ENCODE measurements around the gene AJM1.

GRCh38 chr9:136867917-136868316, 25.6 kb downstream of the AJM1 start:
- TF ChIP-seq CTCF (conservative IDR thresholded peaks at IDR 0.05; ENCODE audit: low read length): no peak
- TF ChIP-seq EZH2phosphoT487 (IDR thresholded peaks at IDR 0.05; ENCODE audit: borderline replicate concordance, low read depth, low read length): no peak

Data from OCI-LY7 (cell line).